Activated CD4-positive, alpha-beta T cell treated with anti-CD3 and anti-CD28 coated beads, Interleukin-2, amount 10 ng/mL, durations not matched to agents 24 days and 14 days (primary cell): Measurements from ENCODE around the gene PCGF3. TPM values are rescaled to one million over a fixed set of nuclear protein-coding genes. Genes with fewer than 3 reads are reported as not detected.
"Not testable (repeated sequence)": the region's sequence is repeated elsewhere in the genome, so short reads cannot be mapped to it uniquely, and the experiment has no call there.

Experiments used
- DNase-seq: peaks from one replicate; pipeline ENCODE4 v3.0.0; 2022
- H3K27ac Mint-ChIP-seq: one replicate; pipeline ENCODE4 v1.8.0; 2022; ENCODE audit warnings: mild to moderate bottlenecking, mixed read lengths
- H3K27me3 Mint-ChIP-seq: one replicate; pipeline ENCODE4 v1.8.0; 2022; ENCODE audit warnings: mixed read lengths
- H3K36me3 Mint-ChIP-seq: one replicate; pipeline ENCODE4 v1.8.0; 2022; ENCODE audit warnings: low read depth, mild to moderate bottlenecking, mixed read lengths
- H3K4me1 Mint-ChIP-seq: one replicate; pipeline ENCODE4 v1.8.0; 2021; ENCODE audit warnings: mixed read lengths
- H3K4me3 Mint-ChIP-seq: one replicate; pipeline ENCODE4 v1.8.0; 2022; ENCODE audit warnings: mild to moderate bottlenecking, moderate library complexity, mixed read lengths
- H3K9me3 Mint-ChIP-seq: one replicate; pipeline ENCODE4 v1.8.0; 2021; ENCODE audit warnings: mixed read lengths
- intact Hi-C: fragments of 100-400 bp; cut with micrococcal nuclease; formaldehyde crosslinking; loops from one replicate; pipeline ENCODE4 v1.15.1; 2023
- total RNA-seq: library from RNA; stranded (reverse); gene quantifications from 2 replicates; pipeline ENCODE4 v1.2.3, GENCODE V29; 2022

Gene PCGF3
- total RNA-seq, 1 donor from 2014 or later, result 34.5 TPM

GRCh38 chr4:663438-664428 lies 41.9 kb upstream of the PCGF3 start:
- Mint-ChIP-seq H3K36me3 (peaks cover 7% of the 10 kb centered on the region), H3K4me3 (peak overlapping the region; percentile 84), H3K27ac (peak overlapping the region; percentile 84), H3K27me3 (no peaks in the 10 kb centered on the region), H3K9me3 (peaks cover 4% of the 10 kb centered on the region), H3K4me1 (peaks cover 6% of the 10 kb centered on the region)
- DNase-seq, result peak; percentile 93
- intact Hi-C loops, result loop anchor here (1.0 to 5.0 kb wide), 3 partner anchors 11 to 326 kb away; partner anchors contain the start of genes ATP5ME, MYL5 and ZNF141

GRCh38 chr4:664713-665231 lies 40.9 kb upstream of the PCGF3 start:
- H3K27me3 Mint-ChIP-seq, result no peaks in the 10 kb centered on the region

DNA sequence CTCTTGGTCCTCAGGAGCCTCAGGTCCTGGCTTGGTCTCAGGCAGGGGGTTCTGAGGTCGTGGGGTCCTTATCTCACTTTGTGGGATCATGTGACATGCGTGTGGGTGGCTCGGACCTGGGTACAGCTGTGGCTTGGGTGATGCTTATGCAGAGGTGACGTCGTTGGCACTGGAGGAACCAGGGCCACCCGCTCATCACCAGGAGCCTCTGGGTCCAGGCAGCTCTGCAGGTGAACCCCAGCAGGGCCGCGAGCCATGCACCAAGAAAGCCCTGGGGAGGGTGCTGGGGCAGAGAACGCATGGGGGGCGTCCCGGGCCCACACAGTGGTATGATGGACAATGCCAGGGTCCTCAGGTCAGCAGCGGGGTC lies 40.3 kb upstream of the PCGF3 start:
- Mint-ChIP-seq H3K27me3 (no peaks in the 10 kb centered on the region), H3K36me3 (peaks cover 8% of the 10 kb centered on the region), H3K9me3 (peaks cover 4% of the 10 kb centered on the region), H3K4me3 (no peak overlapping the region), H3K4me1 (peaks cover 6% of the 10 kb centered on the region), H3K27ac (no peak overlapping the region)
- intact Hi-C loops, result no loop called here
- DNase-seq, result no peak

More at GRCh38 chr4:664713-665231, 40.9 kb upstream of the PCGF3 start:
- peak overlapping the region; percentile 84 for H3K27ac Mint-ChIP-seq
- peaks cover 6% of the 10 kb centered on the region for H3K4me1 Mint-ChIP-seq
- intact Hi-C loops, result loop anchor here (1.0 to 5.0 kb wide), 2 partner anchors 10 to 62 kb away; partner anchors contain the start of genes ATP5ME and MYL5
- H3K4me3 Mint-ChIP-seq, result peak overlapping the region; percentile 83
- no peak for DNase-seq
- H3K9me3 Mint-ChIP-seq, result peaks cover 4% of the 10 kb centered on the region
- H3K36me3 Mint-ChIP-seq, result peaks cover 7% of the 10 kb centered on the region

GRCh38 chr4:665751-666435 lies 39.7 kb upstream of the PCGF3 start:
- Mint-ChIP-seq H3K27ac (no peak overlapping the region), H3K9me3 (peaks cover 2% of the 10 kb centered on the region), H3K4me3 (no peak overlapping the region), H3K4me1 (peaks cover 6% of the 10 kb centered on the region), H3K36me3 (peaks cover 9% of the 10 kb centered on the region), H3K27me3 (no peaks in the 10 kb centered on the region)
- DNase-seq, result no peak
- intact Hi-C loops, result no loop called here

GRCh38 chr4:666436-666810 lies 39.2 kb upstream of the PCGF3 start:
- H3K4me1 Mint-ChIP-seq, result peaks cover 6% of the 10 kb centered on the region
- no peak overlapping the region for H3K27ac Mint-ChIP-seq
- H3K27me3 Mint-ChIP-seq, result no peaks in the 10 kb centered on the region
- H3K4me3 Mint-ChIP-seq, result no peak overlapping the region
- H3K36me3 Mint-ChIP-seq, result peaks cover 11% of the 10 kb centered on the region
- H3K9me3 Mint-ChIP-seq, result no peaks in the 10 kb centered on the region
- intact Hi-C loops, result no loop called here
- DNase-seq, result no peak

- no peak for DNase-seq
- Mint-ChIP-seq H3K9me3 (no peaks in the 10 kb centered on the region), H3K4me1 (peaks cover 6% of the 10 kb centered on the region), H3K4me3 (no peak overlapping the region), H3K27me3 (no peaks in the 10 kb centered on the region), H3K27ac (no peak overlapping the region), H3K36me3 (peaks cover 11% of the 10 kb centered on the region)
- intact Hi-C loops, result no loop called here
These were observed 38.6 kb upstream of the PCGF3 start for GRCh38 chr4:666822-667544.

GRCh38 chr4:667545-667925 lies 38.1 kb upstream of the PCGF3 start:
- no peaks in the 10 kb centered on the region for H3K9me3 Mint-ChIP-seq
- H3K36me3 Mint-ChIP-seq, result peaks cover 14% of the 10 kb centered on the region
- no peak for DNase-seq
- no peak overlapping the region for H3K4me3 Mint-ChIP-seq
- no peak overlapping the region for H3K27ac Mint-ChIP-seq
- intact Hi-C loops, result no loop called here
- H3K27me3 Mint-ChIP-seq, result no peaks in the 10 kb centered on the region
- H3K4me1 Mint-ChIP-seq, result peaks cover 6% of the 10 kb centered on the region

- H3K4me1 Mint-ChIP-seq, H3K27ac Mint-ChIP-seq, H3K9me3 Mint-ChIP-seq, H3K27me3 Mint-ChIP-seq, intact Hi-C loops, H3K4me3 Mint-ChIP-seq, DNase-seq: not testable (repeated sequence)
- H3K36me3 Mint-ChIP-seq, result peaks cover 17% of the 10 kb centered on the region
These were observed 37.4 kb upstream of the PCGF3 start for GRCh38 chr4:668219-668618.

GRCh38 chr4:669806-670559 lies 35.6 kb upstream of the PCGF3 start:
- not testable (repeated sequence) for H3K27ac Mint-ChIP-seq
- intact Hi-C loops, result loop anchor here (5.0 to 10.0 kb wide), 3 partner anchors 112 to 317 kb away; partner anchors contain the start of gene IDUA

GRCh38 chr4:671769-672168 lies 33.9 kb upstream of the PCGF3 start:
- Mint-ChIP-seq H3K4me3 (no peak overlapping the region), H3K27ac (no peak overlapping the region), H3K9me3 (no peaks in the 10 kb centered on the region), H3K27me3 (no peaks in the 10 kb centered on the region), H3K4me1 (peaks cover 8% of the 10 kb centered on the region), H3K36me3 (peaks cover 24% of the 10 kb centered on the region)
- intact Hi-C loops, result loop anchor here (5.0 to 10.0 kb wide), 3 partner anchors 111 to 316 kb away; partner anchors contain the start of gene IDUA
- DNase-seq, result no peak

More at GRCh38 chr4:669806-670559, 35.6 kb upstream of the PCGF3 start:
- H3K36me3 Mint-ChIP-seq, result peaks cover 22% of the 10 kb centered on the region
- H3K9me3 Mint-ChIP-seq, H3K4me3 Mint-ChIP-seq, H3K4me1 Mint-ChIP-seq, H3K27me3 Mint-ChIP-seq, DNase-seq: not testable (repeated sequence)

DNA sequence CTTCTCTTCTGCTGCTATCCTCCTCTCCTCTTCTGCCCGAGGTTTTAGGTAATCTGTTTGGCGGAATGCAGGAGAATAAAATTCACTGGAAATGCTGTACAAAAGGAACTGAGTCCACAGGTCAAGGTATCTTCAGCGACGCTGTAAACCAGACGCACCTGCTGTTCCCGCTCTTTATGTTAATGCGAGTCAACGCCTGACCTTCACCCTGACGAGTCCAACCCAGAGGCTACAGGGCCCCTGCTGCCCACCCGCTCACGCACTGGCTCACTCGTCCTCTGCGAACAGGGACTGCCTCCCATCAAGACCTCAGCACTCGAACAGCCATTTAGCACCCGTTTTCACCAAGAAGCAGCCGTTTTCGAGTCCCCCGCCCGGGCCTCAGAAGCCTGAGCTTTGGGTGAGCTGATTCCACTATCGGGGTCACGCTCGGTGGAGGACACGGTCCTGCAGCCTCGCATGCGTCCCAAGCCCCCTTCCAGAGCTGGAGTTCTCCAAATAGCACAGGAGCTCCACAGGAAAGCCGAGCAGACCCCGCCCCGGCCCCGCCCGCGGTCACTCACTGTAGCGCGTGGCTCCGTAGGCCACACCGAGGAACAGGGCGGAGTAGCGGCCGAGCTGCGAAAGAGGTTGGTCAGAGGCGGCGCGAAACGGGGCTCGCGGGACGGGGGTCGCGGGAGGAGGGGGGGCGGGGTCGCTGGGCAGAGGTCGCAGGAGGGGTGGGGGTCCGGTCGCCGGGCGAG lies 32.1 kb upstream of the PCGF3 start:
- no peaks in the 10 kb centered on the region for H3K9me3 Mint-ChIP-seq
- H3K27ac Mint-ChIP-seq, result peak overlapping the region; percentile 84
- peaks cover 24% of the 10 kb centered on the region for H3K36me3 Mint-ChIP-seq
- peaks cover 8% of the 10 kb centered on the region for H3K4me1 Mint-ChIP-seq
- H3K27me3 Mint-ChIP-seq, result no peaks in the 10 kb centered on the region
- peak overlapping the region; percentile 88 for H3K4me3 Mint-ChIP-seq
- DNase-seq, result peak; percentile 76
- intact Hi-C loops, result loop anchor here (1.0 to 10.0 kb wide), 10 partner anchors 9 to 429 kb away; partner anchors contain the start of genes GAK, IDUA, PCGF3 and PIGG
